Measurements from ENCODE around the gene DZIP3. TPM values are rescaled to one million over a fixed set of nuclear protein-coding genes. Genes with fewer than 3 reads are reported as not detected.

Gene DZIP3
- total RNA-seq, 1 donor from 2014 or later = 89.0 TPM

GRCh38 chr3:108595321-108595720 lies 5.8 kb downstream of the DZIP3 start:
- Mint-ChIP-seq H3K27ac (no peak overlapping the region), H3K27me3 (ENCODE audit: insufficient read depth, low read depth) (no peaks in the 10 kb centered on the region), H3K4me1 (peaks cover 16% of the 10 kb centered on the region), H3K36me3 (peaks cover 3% of the 10 kb centered on the region), H3K4me3 (no peak overlapping the region), H3K9me3 (no peaks in the 10 kb centered on the region)
- Histone ChIP-seq H3K9ac (no peak overlapping the region), H3K4me2 (no peak overlapping the region), H3K36me3 (no peaks in the 10 kb centered on the region), H3F3A (ENCODE audit: low read depth) (no peaks in the 10 kb centered on the region), H2AFZ (replicated peaks) (no peak overlapping the region), H3K79me2 (ENCODE audit: low read depth) (peaks cover 95% of the 10 kb centered on the region), H3K27me3 (no peaks in the 10 kb centered on the region), H3K4me1 (peaks cover 9% of the 10 kb centered on the region), H3K4me3 (no peak overlapping the region), H4K20me1 (ENCODE audit: low read depth) (no peaks in the 10 kb centered on the region), H3K9me3 (ENCODE audit: low read depth) (no peaks in the 10 kb centered on the region), H3K27ac (no peak overlapping the region)
- no peak for TF ChIP-seq CTCF (IDR thresholded peaks at IDR 0.05)
- no peak for TF ChIP-seq EZH2phosphoT487 (IDR thresholded peaks at IDR 0.05)
- TF ChIP-seq EZH2 (IDR thresholded peaks at IDR 0.05) = no peak
- DNase-seq (ENCODE audit: low spot score) = no peak

GRCh38 chr3:108598375-108598774 lies 8.9 kb downstream of the DZIP3 start:
- Mint-ChIP-seq H3K36me3 (peaks cover 13% of the 10 kb centered on the region), H3K27me3 (ENCODE audit: insufficient read depth, low read depth) (no peaks in the 10 kb centered on the region), H3K27ac (no peak overlapping the region), H3K4me1 (peaks cover 13% of the 10 kb centered on the region), H3K4me3 (no peak overlapping the region), H3K9me3 (peaks cover 5% of the 10 kb centered on the region)
- Histone ChIP-seq H3K27me3 (no peaks in the 10 kb centered on the region), H3K27ac (no peak overlapping the region), H3K4me3 (no peak overlapping the region), H2AFZ (replicated peaks) (no peak overlapping the region), H3K9ac (no peak overlapping the region), H3K9me3 (ENCODE audit: low read depth) (no peaks in the 10 kb centered on the region), H4K20me1 (ENCODE audit: low read depth) (peaks cover 6% of the 10 kb centered on the region), H3F3A (ENCODE audit: low read depth) (peaks cover 13% of the 10 kb centered on the region), H3K36me3 (no peaks in the 10 kb centered on the region), H3K79me2 (ENCODE audit: low read depth) (peaks cover 85% of the 10 kb centered on the region), H3K4me2 (no peak overlapping the region), H3K4me1 (peaks cover 17% of the 10 kb centered on the region)
- no peak for TF ChIP-seq EZH2 (IDR thresholded peaks at IDR 0.05)
- TF ChIP-seq CTCF (IDR thresholded peaks at IDR 0.05) = no peak
- no peak for TF ChIP-seq EZH2phosphoT487 (IDR thresholded peaks at IDR 0.05)
- no peak for DNase-seq (ENCODE audit: low spot score)

GRCh38 chr3:108599677-108600409 lies 10.3 kb downstream of the DZIP3 start:
- no peak overlapping the region for H3K27ac ChIP-seq
- peaks cover 6% of the 10 kb centered on the region for H4K20me1 ChIP-seq (ENCODE audit: low read depth)
- H3K4me2 ChIP-seq = no peak overlapping the region
- Mint-ChIP-seq H3K9me3 (peaks cover 5% of the 10 kb centered on the region), H3K27me3 (ENCODE audit: insufficient read depth, low read depth) (no peaks in the 10 kb centered on the region), H3K27ac (no peak overlapping the region), H3K4me1 (peaks cover 20% of the 10 kb centered on the region), H3K4me3 (no peak overlapping the region), H3K36me3 (peaks cover 14% of the 10 kb centered on the region)
- H3K79me2 ChIP-seq (ENCODE audit: low read depth) = peaks cover 85% of the 10 kb centered on the region
- H3F3A ChIP-seq (ENCODE audit: low read depth) = peaks cover 13% of the 10 kb centered on the region
- H3K9ac ChIP-seq = no peak overlapping the region
- no peak for DNase-seq (ENCODE audit: low spot score)
- no peak overlapping the region for H2AFZ ChIP-seq (replicated peaks)
- no peaks in the 10 kb centered on the region for H3K36me3 ChIP-seq
- H3K27me3 ChIP-seq = no peaks in the 10 kb centered on the region
- no peak overlapping the region for H3K4me3 ChIP-seq
- no peaks in the 10 kb centered on the region for H3K9me3 ChIP-seq (ENCODE audit: low read depth)
- TF ChIP-seq CTCF (IDR thresholded peaks at IDR 0.05) (no peak), EZH2phosphoT487 (IDR thresholded peaks at IDR 0.05) (no peak), EZH2 (IDR thresholded peaks at IDR 0.05) (no peak)
- H3K4me1 ChIP-seq = peaks cover 26% of the 10 kb centered on the region

Measured in neural progenitor cell (in vitro differentiated cells).